Effector memory CD4-positive, alpha-beta T cell (primary cell): ENCODE data around the gene PTPRR.
"Not testable (repeated sequence)": the region's sequence is repeated elsewhere in the genome, so short reads cannot be mapped to it uniquely, and the experiment has no call there.

Experiments
- DNase-seq, 3 donors: peaks; one replicate each; pipeline ENCODE4 v3.0.0-alpha.2; 2020
- H3K27ac ChIP-seq: 2 replicates; pipeline ENCODE4 v1.7.0; 2013; ENCODE audit warnings: mild to moderate bottlenecking, low read length, moderate library complexity; ENCODE audit not compliant: insufficient read depth, poor library complexity, severe bottlenecking
- H3K27me3 ChIP-seq: replicated peaks from 2 replicates; pipeline ENCODE4 v1.7.0; 2013; ENCODE audit warnings: mild to moderate bottlenecking, low read length; ENCODE audit not compliant: insufficient read depth, control insufficient read depth, poor library complexity, severe bottlenecking
- H3K36me3 ChIP-seq: 2 replicates; pipeline ENCODE4 v1.7.0; 2013; ENCODE audit warnings: mild to moderate bottlenecking, low read length, moderate library complexity; ENCODE audit not compliant: control insufficient read depth, insufficient read depth
- H3K4me1 ChIP-seq: 2 replicates; pipeline ENCODE4 v1.7.0; 2013; ENCODE audit warnings: low read length, mild to moderate bottlenecking; ENCODE audit not compliant: control insufficient read depth, insufficient read depth, poor library complexity, severe bottlenecking
- H3K4me3 ChIP-seq: 2 replicates; pipeline ENCODE4 v1.7.0; 2013; ENCODE audit warnings: low read length, low read depth, mild to moderate bottlenecking; ENCODE audit not compliant: insufficient read depth, poor library complexity, severe bottlenecking
- H3K9me3 ChIP-seq: 2 replicates; pipeline ENCODE4 v1.7.0; 2013; ENCODE audit warnings: mild to moderate bottlenecking, low read length, moderate library complexity; ENCODE audit not compliant: control insufficient read depth

The PTPRR gene

GRCh38 chr12:70744178-70744577, 176.4 kb downstream of the PTPRR start:
- Histone ChIP-seq H3K27ac (no peak overlapping the region), H3K27me3 (no peaks in the 10 kb centered on the region), H3K4me1 (no peaks in the 10 kb centered on the region), H3K4me3 (no peak overlapping the region), H3K9me3 (no peaks in the 10 kb centered on the region), H3K36me3 (no peaks in the 10 kb centered on the region)
- DNase-seq: no peak

- Histone ChIP-seq H3K4me1 (no peaks in the 10 kb centered on the region), H3K4me3 (no peak overlapping the region), H3K36me3 (no peaks in the 10 kb centered on the region), H3K9me3 (no peaks in the 10 kb centered on the region), H3K27me3 (no peaks in the 10 kb centered on the region), H3K27ac (no peak overlapping the region)
- DNase-seq: no peak
These were observed 179.3 kb downstream of the PTPRR start for GRCh38 chr12:70741256-70741655.

GRCh38 chr12:70739756-70740155, 180.8 kb downstream of the PTPRR start:
- Histone ChIP-seq H3K27ac (no peak overlapping the region), H3K27me3 (no peaks in the 10 kb centered on the region), H3K9me3 (no peaks in the 10 kb centered on the region), H3K36me3 (no peaks in the 10 kb centered on the region), H3K4me3 (no peak overlapping the region), H3K4me1 (no peaks in the 10 kb centered on the region)
- no peak for DNase-seq

GRCh38 chr12:70736351-70737133, 184.0 kb downstream of the PTPRR start:
- no peaks in the 10 kb centered on the region for H3K36me3 ChIP-seq
- no peaks in the 10 kb centered on the region for H3K27me3 ChIP-seq
- H3K9me3 ChIP-seq: no peaks in the 10 kb centered on the region

GRCh38 chr12:70735197-70735596, 185.3 kb downstream of the PTPRR start:
- not testable (repeated sequence) for H3K4me1 ChIP-seq, H3K4me3 ChIP-seq, H3K36me3 ChIP-seq, H3K9me3 ChIP-seq, H3K27ac ChIP-seq, H3K27me3 ChIP-seq, DNase-seq

More at GRCh38 chr12:70736351-70737133, 184.0 kb downstream of the PTPRR start:
- no peaks in the 10 kb centered on the region for H3K4me1 ChIP-seq
- H3K4me3 ChIP-seq: no peak overlapping the region
- no peak overlapping the region for H3K27ac ChIP-seq
- DNase-seq: no peak

GRCh38 chr12:70733385-70733784, 187.2 kb downstream of the PTPRR start:
- H3K27me3 ChIP-seq: no peaks in the 10 kb centered on the region
- no peaks in the 10 kb centered on the region for H3K4me1 ChIP-seq
- H3K4me3 ChIP-seq: no peak overlapping the region
- H3K9me3 ChIP-seq: no peaks in the 10 kb centered on the region
- no peak for DNase-seq
- no peaks in the 10 kb centered on the region for H3K36me3 ChIP-seq
- H3K27ac ChIP-seq: no peak overlapping the region

- no peak for DNase-seq
- no peak overlapping the region for H3K4me3 ChIP-seq
- no peak overlapping the region for H3K27ac ChIP-seq
- H3K36me3 ChIP-seq: no peaks in the 10 kb centered on the region
- H3K27me3 ChIP-seq: no peaks in the 10 kb centered on the region
- no peaks in the 10 kb centered on the region for H3K4me1 ChIP-seq
- no peaks in the 10 kb centered on the region for H3K9me3 ChIP-seq
These were observed 188.3 kb downstream of the PTPRR start for GRCh38 chr12:70732287-70732686.

GRCh38 chr12:70730675-70731180, 189.8 kb downstream of the PTPRR start:
- no peaks in the 10 kb centered on the region for H3K36me3 ChIP-seq
- H3K4me3 ChIP-seq: no peak overlapping the region
- no peaks in the 10 kb centered on the region for H3K4me1 ChIP-seq
- no peaks in the 10 kb centered on the region for H3K27me3 ChIP-seq
- H3K27ac ChIP-seq: no peak overlapping the region
- DNase-seq: no peak
- H3K9me3 ChIP-seq: no peaks in the 10 kb centered on the region

GRCh38 chr12:70724444-70724843, 196.1 kb downstream of the PTPRR start:
- H3K27ac ChIP-seq: no peak overlapping the region
- H3K27me3 ChIP-seq: no peaks in the 10 kb centered on the region
- no peak overlapping the region for H3K4me3 ChIP-seq
- DNase-seq: no peak
- peaks cover 5% of the 10 kb centered on the region for H3K4me1 ChIP-seq
- no peaks in the 10 kb centered on the region for H3K36me3 ChIP-seq
- H3K9me3 ChIP-seq: no peaks in the 10 kb centered on the region

- Histone ChIP-seq H3K4me3 (no peak overlapping the region), H3K9me3 (no peaks in the 10 kb centered on the region), H3K27me3 (no peaks in the 10 kb centered on the region), H3K4me1 (peaks cover 5% of the 10 kb centered on the region), H3K36me3 (no peaks in the 10 kb centered on the region), H3K27ac (no peak overlapping the region)
- no peak for DNase-seq
These were observed 197.8 kb downstream of the PTPRR start for GRCh38 chr12:70722584-70723343.
